CD4-positive, alpha-beta T cell (primary cell): ENCODE measurements around the gene SLC2A1. TPM values are rescaled to one million over a fixed set of nuclear protein-coding genes. Genes with fewer than 3 reads are reported as not detected.

Experiments used
- ATAC-seq: fragments of 200-7000 bp; cut with Tn5 transposase; one replicate; pipeline ENCODE4 v1.10.0; 2022; ENCODE audit warnings: mild to moderate bottlenecking; ENCODE audit not compliant: poor library complexity
- CTCF ChIA-PET: fragments of 350-600 bp; sonication (Branson Sonifier 250); formaldehyde crosslinking; loops from one replicate; lab custom pipeline; 2021; ENCODE audit warnings: antibody characterized with exemption, inconsistent platforms; lab: Charles Lee
- POLR2A ChIA-PET: fragments of 350-600 bp; sonication (Branson Sonifier 250); formaldehyde crosslinking; loops from one replicate; lab custom pipeline; 2021; ENCODE audit warnings: antibody characterized with exemption, inconsistent platforms; lab: Charles Lee
- DNase-seq, 14 experiments: peaks; one replicate each; pipeline ENCODE4 v3.0.0-alpha.2; 2013 to 2020; ENCODE audit warnings: mixed read lengths in 2 of 14
- H3K27ac ChIP-seq, 2 donors: one replicate each; pipeline versions ENCODE4 v1.5.1 to v1.7.0; 2013; ENCODE audit warnings: low read length in 2 of 2, low read depth in 1 of 2, mild to moderate bottlenecking in 1 of 2
- H3K27me3 ChIP-seq, 2 experiments: 1 replicate in 1 of 2; 2 replicates in 1 of 2; pipeline versions ENCODE4 v1.6.1 to v1.7.0; 2013; ENCODE audit warnings: low read length in 2 of 2, control low read depth in 1 of 2, mild to moderate bottlenecking in 1 of 2, moderate library complexity in 1 of 2; ENCODE audit not compliant: insufficient read depth in 2 of 2, control insufficient read depth in 1 of 2
- H3K36me3 ChIP-seq: one replicate; pipeline ENCODE4 v1.6.1; 2013; ENCODE audit warnings: low read length, control low read depth; ENCODE audit not compliant: insufficient read depth
- H3K4me1 ChIP-seq: one replicate; pipeline ENCODE4 v1.6.1; 2013; ENCODE audit warnings: low read length, control low read depth; ENCODE audit not compliant: insufficient read depth
- H3K4me3 ChIP-seq: one replicate; pipeline ENCODE4 v1.5.1; 2013; ENCODE audit warnings: mild to moderate bottlenecking, low read length, moderate library complexity
- H3K9me3 ChIP-seq, 2 experiments: 1 replicate in 1 of 2; 2 replicates in 1 of 2; pipeline versions ENCODE4 v1.6.1 to v1.7.0; 2013; ENCODE audit warnings: low read length in 2 of 2, mild to moderate bottlenecking in 2 of 2, control low read depth in 1 of 2, moderate library complexity in 1 of 2; ENCODE audit not compliant: control insufficient read depth in 1 of 2, insufficient read depth in 1 of 2
- H3K27ac Mint-ChIP-seq: one replicate; pipeline ENCODE4 v1.8.0; 2020; ENCODE audit warnings: mixed read lengths
- H3K27me3 Mint-ChIP-seq: one replicate; pipeline ENCODE4 v1.8.0; 2021; ENCODE audit warnings: mixed read lengths
- H3K36me3 Mint-ChIP-seq: one replicate; pipeline ENCODE4 v1.8.0; 2021; ENCODE audit warnings: low read depth, mixed read lengths
- H3K4me1 Mint-ChIP-seq: one replicate; pipeline ENCODE4 v1.8.0; 2021; ENCODE audit warnings: low read depth, mixed read lengths
- H3K4me3 Mint-ChIP-seq: one replicate; pipeline ENCODE4 v1.8.0; 2020; ENCODE audit warnings: mild to moderate bottlenecking, mixed read lengths
- H3K9me3 Mint-ChIP-seq: one replicate; pipeline ENCODE4 v1.8.0; 2020; ENCODE audit warnings: mixed read lengths
- intact Hi-C, 2 experiments: fragments of 100-400 bp; cut with DNase I in 1 of 2; cut with micrococcal nuclease in 1 of 2; formaldehyde crosslinking; loops; one replicate each; pipeline versions ENCODE4 v1.15.1 to v1.9.0; 2023 to 2025; cut with DNase I, micrococcal nuclease
- total RNA-seq, 174 experiments: library from RNA in 2 of 174; stranded (reverse) in 2 of 174; gene quantifications; one replicate each; pipeline ENCODE4 v1.2.3 and lab custom pipeline; 2021 to 2026
- TF ChIP-seq, protein P1 (sequence below): fragments of 200-600 bp; IDR thresholded peaks from one replicate; pipeline ENCODE4 v1.8.0; 2022; ENCODE audit warnings: antibody characterized with exemption, mild to moderate bottlenecking

SLC2A1 gene
- total RNA-seq, 2 experiments from 2014 or later, result 78.6 to 80.9 TPM

DNA sequence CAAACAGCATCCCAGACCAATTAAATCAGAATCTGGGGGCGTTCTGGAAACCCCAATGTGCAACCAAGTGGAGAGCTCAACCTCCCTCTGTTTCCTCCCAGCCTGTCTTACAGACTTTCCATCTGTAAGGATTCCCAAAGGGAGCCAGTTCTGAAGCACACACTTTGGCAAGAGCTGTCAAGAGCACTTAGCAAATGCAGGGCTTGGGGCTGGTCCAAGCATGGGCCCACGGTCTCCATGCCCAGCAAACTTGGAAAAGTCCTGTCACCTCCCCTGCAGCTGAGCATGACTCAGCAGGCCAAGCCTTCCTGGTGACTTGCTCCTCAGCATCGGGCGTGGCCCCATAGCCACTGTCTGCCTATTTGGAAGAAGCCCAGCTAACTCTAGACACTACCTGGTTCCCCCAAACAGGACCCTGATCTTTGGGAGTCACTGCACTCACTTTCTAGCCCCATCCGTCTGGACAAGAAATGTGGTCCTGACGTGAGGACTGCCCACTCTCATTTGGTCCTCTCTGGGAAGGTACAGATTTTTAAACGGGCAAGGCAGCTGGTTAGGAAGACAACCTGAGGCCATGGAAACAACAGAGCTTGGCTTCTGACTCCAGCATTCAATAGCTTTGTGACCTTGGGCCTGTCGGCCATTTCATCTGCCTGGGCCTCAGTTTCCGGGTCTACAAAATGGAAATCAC is 16.9 kb downstream of the SLC2A1 start:
- peak overlapping the region in 1 of 2 donors; percentile 42 for H3K27ac ChIP-seq
- peaks cover 93% of the 10 kb centered on the region for H3K4me1 Mint-ChIP-seq
- H3K27me3 ChIP-seq, result no peaks in the 10 kb centered on the region
- H3K4me1 ChIP-seq, result peaks cover 100% of the 10 kb centered on the region
- intact Hi-C loops, result no loop called here
- peak overlapping the region; percentile 80 for H3K27ac Mint-ChIP-seq
- no peak overlapping the region for H3K4me3 Mint-ChIP-seq
- H3K9me3 ChIP-seq, result no peaks in the 10 kb centered on the region
- no peak overlapping the region for H3K4me3 ChIP-seq
- TF ChIP-seq, protein P1, sequence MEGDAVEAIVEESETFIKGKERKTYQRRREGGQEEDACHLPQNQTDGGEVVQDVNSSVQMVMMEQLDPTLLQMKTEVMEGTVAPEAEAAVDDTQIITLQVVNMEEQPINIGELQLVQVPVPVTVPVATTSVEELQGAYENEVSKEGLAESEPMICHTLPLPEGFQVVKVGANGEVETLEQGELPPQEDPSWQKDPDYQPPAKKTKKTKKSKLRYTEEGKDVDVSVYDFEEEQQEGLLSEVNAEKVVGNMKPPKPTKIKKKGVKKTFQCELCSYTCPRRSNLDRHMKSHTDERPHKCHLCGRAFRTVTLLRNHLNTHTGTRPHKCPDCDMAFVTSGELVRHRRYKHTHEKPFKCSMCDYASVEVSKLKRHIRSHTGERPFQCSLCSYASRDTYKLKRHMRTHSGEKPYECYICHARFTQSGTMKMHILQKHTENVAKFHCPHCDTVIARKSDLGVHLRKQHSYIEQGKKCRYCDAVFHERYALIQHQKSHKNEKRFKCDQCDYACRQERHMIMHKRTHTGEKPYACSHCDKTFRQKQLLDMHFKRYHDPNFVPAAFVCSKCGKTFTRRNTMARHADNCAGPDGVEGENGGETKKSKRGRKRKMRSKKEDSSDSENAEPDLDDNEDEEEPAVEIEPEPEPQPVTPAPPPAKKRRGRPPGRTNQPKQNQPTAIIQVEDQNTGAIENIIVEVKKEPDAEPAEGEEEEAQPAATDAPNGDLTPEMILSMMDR, result no peak
- ChIA-PET POLR2A (interaction anchor here (1.8 to 4.7 kb wide), 2 partner anchors 9 to 11 kb away, joined by 7 to 35 read pairs; no protein-coding TSS in a partner anchor), CTCF (interaction anchor here (1.4 to 3.5 kb wide), 3 partner anchors 10 to 19 kb away, joined by 3 to 11 read pairs (median 4); no protein-coding TSS in a partner anchor)
- no peaks in the 10 kb centered on the region for H3K9me3 Mint-ChIP-seq
- no peaks in the 10 kb centered on the region for H3K27me3 Mint-ChIP-seq
- DNase-seq, result peak in 3 of 14 experiments; percentile 39 to 57 (median 45)
- peaks cover 60% of the 10 kb centered on the region for H3K36me3 ChIP-seq
- no peak for ATAC-seq
- peaks cover 78% of the 10 kb centered on the region for H3K36me3 Mint-ChIP-seq

DNA sequence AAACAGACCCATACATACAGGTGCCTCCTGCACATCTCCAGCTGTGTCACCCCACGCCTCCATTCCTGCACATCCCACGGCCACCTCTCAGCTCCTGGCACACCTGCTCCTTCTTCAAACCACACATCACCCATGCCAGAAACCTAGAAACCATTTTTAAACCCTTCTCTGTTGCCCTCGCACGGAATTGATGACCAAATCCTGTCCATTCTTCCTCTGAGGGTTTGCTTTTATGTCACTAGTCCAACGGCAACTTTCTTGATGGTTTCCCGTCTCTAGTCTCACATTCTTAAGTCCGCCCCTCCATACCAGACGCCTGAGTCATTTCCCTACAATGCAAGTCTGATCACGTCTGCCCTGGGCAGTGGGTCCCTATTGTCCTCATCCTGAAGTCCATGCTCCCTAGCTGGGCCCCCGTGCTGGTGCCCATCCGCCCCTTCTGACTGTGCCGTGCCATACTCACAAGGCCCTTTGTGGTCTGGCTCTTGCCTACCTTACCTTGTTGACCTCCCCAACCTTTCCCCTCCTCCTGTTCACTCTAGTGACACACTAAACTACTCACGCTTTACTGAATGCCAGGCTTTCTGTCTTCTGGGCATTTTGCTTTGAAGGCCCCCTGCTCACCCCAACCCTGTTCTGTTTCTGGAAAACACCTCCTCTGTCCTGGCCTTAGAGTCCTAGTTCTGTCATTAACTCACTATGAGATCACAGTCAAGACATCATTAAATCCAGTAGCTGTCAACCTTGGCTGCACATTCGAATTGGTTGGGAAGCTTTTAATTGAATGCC is 17.6 kb downstream of the SLC2A1 start:
- peak overlapping the region in 1 of 2 donors; percentile 39 for H3K27ac ChIP-seq
- H3K9me3 ChIP-seq, result no peaks in the 10 kb centered on the region
- Mint-ChIP-seq H3K9me3 (no peaks in the 10 kb centered on the region), H3K4me3 (peak overlapping the region; percentile 1), H3K36me3 (peaks cover 82% of the 10 kb centered on the region), H3K4me1 (peaks cover 91% of the 10 kb centered on the region), H3K27ac (peak overlapping the region; percentile 80), H3K27me3 (no peaks in the 10 kb centered on the region)
- ATAC-seq (no peak), DNase-seq (peak in 1 of 14 experiments; percentile 57)
- H3K4me1 ChIP-seq, result peaks cover 100% of the 10 kb centered on the region
- TF ChIP-seq, protein P1, result no peak
- intact Hi-C loops, result no loop called here
- POLR2A ChIA-PET, result interaction anchor here (1.8 to 4.7 kb wide), 2 partner anchors 9 to 12 kb away, joined by 7 to 35 read pairs; no protein-coding TSS in a partner anchor
- peaks cover 53% of the 10 kb centered on the region for H3K36me3 ChIP-seq
- no peak overlapping the region for H3K4me3 ChIP-seq
- CTCF ChIA-PET, result interaction anchor here (1.4 to 3.5 kb wide), 3 partner anchors 9 to 18 kb away, joined by 3 to 11 read pairs (median 4); no protein-coding TSS in a partner anchor
- no peaks in the 10 kb centered on the region for H3K27me3 ChIP-seq
